H9 (cell line): ENCODE measurements around the gene DNAJB6. TPM values are rescaled to one million over a fixed set of nuclear protein-coding genes. Genes with fewer than 3 reads are reported as not detected.

Experiments used
- DNase-seq: peaks from one replicate; pipeline ENCODE4 v3.0.0-alpha.2; 2017
- H2AFZ ChIP-seq: one replicate; pipeline ENCODE4 v1.6.1; 2013; ENCODE audit warnings: mild to moderate bottlenecking, low read length, control low read depth, moderate library complexity
- H2AK5ac ChIP-seq: 2 replicates; pipeline ENCODE4 v1.6.1; 2013; ENCODE audit warnings: low read length, control low read depth, mixed read lengths; ENCODE audit not compliant: insufficient read length
- H2BK120ac ChIP-seq: one replicate; pipeline ENCODE4 v1.6.1; 2013; ENCODE audit warnings: low read depth, mild to moderate bottlenecking, low read length, control low read depth, inconsistent platforms; ENCODE audit not compliant: poor library complexity, severe bottlenecking
- H2BK12ac ChIP-seq: 2 replicates; pipeline ENCODE4 v1.6.1; 2013; ENCODE audit warnings: low read length, control low read depth, mixed read lengths, low read depth; ENCODE audit not compliant: insufficient read length
- H2BK15ac ChIP-seq: 2 replicates; pipeline ENCODE4 v1.6.1; 2013; ENCODE audit warnings: low read depth, low read length, control low read depth
- H2BK20ac ChIP-seq: one replicate; pipeline ENCODE4 v1.6.1; 2013; ENCODE audit warnings: low read depth, mild to moderate bottlenecking, low read length, control low read depth, inconsistent platforms; ENCODE audit not compliant: poor library complexity, severe bottlenecking
- H2BK5ac ChIP-seq: 2 replicates; pipeline ENCODE4 v1.6.1; 2013; ENCODE audit warnings: low read length, control low read depth, mixed read lengths; ENCODE audit not compliant: insufficient read length
- H3K14ac ChIP-seq: 2 replicates; pipeline ENCODE4 v1.6.1; 2013; ENCODE audit warnings: low read length, control low read depth; ENCODE audit not compliant: insufficient read depth
- H3K18ac ChIP-seq: 2 replicates; pipeline ENCODE4 v1.6.1; 2013; ENCODE audit warnings: low read depth, mild to moderate bottlenecking, mixed read lengths, low read length, control low read depth; ENCODE audit not compliant: insufficient read length
- H3K23ac ChIP-seq: 2 replicates; pipeline ENCODE4 v1.6.1; 2013; ENCODE audit warnings: low read length, control low read depth, mixed read lengths, low read depth; ENCODE audit not compliant: insufficient read length
- H3K23me2 ChIP-seq: 2 replicates; pipeline ENCODE4 v1.6.1; 2013; ENCODE audit warnings: low read depth, mild to moderate bottlenecking, mixed read lengths, low read length, control low read depth; ENCODE audit not compliant: insufficient read length, poor library complexity, severe bottlenecking
- H3K27ac ChIP-seq: 2 replicates; pipeline ENCODE4 v1.5.1; 2013; ENCODE audit warnings: low read length, control low read depth, mixed read lengths, low read depth; ENCODE audit not compliant: insufficient read length
- H3K27me3 ChIP-seq: 2 replicates; pipeline ENCODE4 v1.6.1; 2013; ENCODE audit warnings: low read length, control low read depth, inconsistent platforms; ENCODE audit not compliant: insufficient read depth
- H3K4ac ChIP-seq: 2 replicates; pipeline ENCODE4 v1.6.1; 2013; ENCODE audit warnings: low read depth, mild to moderate bottlenecking, control low read depth, inconsistent platforms, low read length, moderate library complexity
- H3K4me1 ChIP-seq: 2 replicates; pipeline ENCODE4 v1.6.1; 2013; ENCODE audit warnings: low read length, control low read depth, inconsistent platforms; ENCODE audit not compliant: insufficient read depth
- H3K4me2 ChIP-seq: 2 replicates; pipeline ENCODE4 v1.6.1; 2013; ENCODE audit warnings: low read length, control low read depth, mixed read lengths; ENCODE audit not compliant: insufficient read length, insufficient read depth
- H3K56ac ChIP-seq: 2 replicates; pipeline ENCODE4 v1.6.1; 2013; ENCODE audit warnings: low read depth, mild to moderate bottlenecking, mixed read lengths, low read length, control low read depth; ENCODE audit not compliant: insufficient read length
- H3K79me1 ChIP-seq: 2 replicates; pipeline ENCODE4 v1.6.1; 2013; ENCODE audit warnings: low read depth, mild to moderate bottlenecking, moderate library complexity, low read length, control low read depth, inconsistent platforms; ENCODE audit not compliant: insufficient read depth, poor library complexity, severe bottlenecking
- H3K79me2 ChIP-seq: 2 replicates; pipeline ENCODE4 v1.6.1; 2013; ENCODE audit warnings: low read length, control low read depth, inconsistent platforms; ENCODE audit not compliant: insufficient read depth
- H3K9ac ChIP-seq: 2 replicates; pipeline ENCODE4 v1.6.1; 2013; ENCODE audit warnings: low read length, control low read depth, mixed read lengths; ENCODE audit not compliant: insufficient read length; ENCODE audit errors: extremely low read depth
- H3K9me3 ChIP-seq: one replicate; pipeline ENCODE4 v1.6.1; 2013; ENCODE audit warnings: low read depth, low read length, inconsistent platforms; ENCODE audit not compliant: control insufficient read depth
- H3T11ph ChIP-seq: one replicate; pipeline ENCODE4 v1.6.1; 2013; ENCODE audit warnings: mild to moderate bottlenecking, low read length, control low read depth, inconsistent platforms
- H4K20me1 ChIP-seq: one replicate; pipeline ENCODE4 v1.6.1; 2013; ENCODE audit not compliant: control insufficient read depth, insufficient read length, insufficient read depth
- H4K5ac ChIP-seq: 2 replicates; pipeline ENCODE4 v1.6.1; 2013; ENCODE audit warnings: low read depth, mild to moderate bottlenecking, mixed read lengths, low read length, control low read depth; ENCODE audit not compliant: insufficient read length
- H4K8ac ChIP-seq: replicated peaks from 2 replicates; pipeline ENCODE4 v1.6.1; 2013; ENCODE audit warnings: low read length, control low read depth, mixed read lengths, low read depth; ENCODE audit not compliant: insufficient read length
- H4K91ac ChIP-seq: 2 replicates; pipeline ENCODE4 v1.6.1; 2013; ENCODE audit warnings: low read depth, mild to moderate bottlenecking, moderate library complexity, mixed read lengths, low read length, control low read depth; ENCODE audit not compliant: insufficient read length
- H3K27ac Mint-ChIP-seq, 3 experiments: 2 replicates in 2 of 3; 3 replicates in 1 of 3; pipeline ENCODE4 v1.8.0; 2020 to 2021; ENCODE audit warnings: mixed read lengths in 3 of 3, mild to moderate bottlenecking in 1 of 3, moderate library complexity in 1 of 3
- H3K27me3 Mint-ChIP-seq: 2 replicates; pipeline ENCODE4 v1.8.0; 2021; ENCODE audit warnings: low read depth, mild to moderate bottlenecking, moderate library complexity, mixed read lengths
- H3K36me3 Mint-ChIP-seq, 3 experiments: 2 replicates in 2 of 3; 3 replicates in 1 of 3; pipeline ENCODE4 v1.8.0; 2020 to 2021; ENCODE audit warnings: low read depth in 3 of 3, mixed read lengths in 3 of 3; ENCODE audit not compliant: insufficient read depth in 1 of 3
- H3K4me1 Mint-ChIP-seq, 2 experiments: 2 replicates each; pipeline ENCODE4 v1.8.0; 2020; ENCODE audit warnings: mixed read lengths in 2 of 2
- H3K4me3 Mint-ChIP-seq, 2 experiments: 2 replicates in 1 of 2; 3 replicates in 1 of 2; pipeline ENCODE4 v1.8.0; 2020 to 2021; ENCODE audit warnings: mild to moderate bottlenecking in 2 of 2, mixed read lengths in 2 of 2, moderate library complexity in 1 of 2
- H3K9me3 Mint-ChIP-seq, 2 experiments: 2 replicates in 1 of 2; 3 replicates in 1 of 2; pipeline ENCODE4 v1.8.0; 2020; ENCODE audit warnings: mild to moderate bottlenecking in 2 of 2, mixed read lengths in 2 of 2, moderate library complexity in 1 of 2
- WGBS: extraction: QIAGEN DNeasy Blood & Tissue Kit; methylation state at CpG from one replicate; pipeline ENCODE4 v1.1.7; 2013; ENCODE audit warnings: missing lambda C conversion rate, low lambda C conversion rate, mixed read lengths; ENCODE audit not compliant: insufficient read length; ENCODE audit errors: extremely low coverage; 5-methylcytosine and 5-hydroxymethylcytosine counted together
- total RNA-seq: library from RNA; stranded (reverse); gene quantifications from 2 replicates; pipeline ENCODE4 v1.2.1, GENCODE V29; 2021
- TF ChIP-seq, protein P1 (sequence below): fragments of 200-600 bp; sonication (generic); conservative IDR thresholded peaks from 3 replicates; pipeline ENCODE4 v1.8.0; 2021; ENCODE audit warnings: antibody characterized with exemption, mild to moderate bottlenecking

Gene DNAJB6
- total RNA-seq, 1 experiment from 2014 or later, result 215 TPM

GRCh38 chr7:157465891-157466866 is 129.4 kb downstream of the DNAJB6 start:
- Histone ChIP-seq H2AFZ (no peak overlapping the region), H2BK120ac (no peak overlapping the region), H3K9me3 (no peaks in the 10 kb centered on the region), H3T11ph (no peak overlapping the region), H4K91ac (no peak overlapping the region), H4K8ac (no peak overlapping the region), H3K23ac (no peak overlapping the region), H3K18ac (no peak overlapping the region), H3K14ac (no peak overlapping the region), H3K4me2 (no peak overlapping the region), H3K23me2 (no peaks in the 10 kb centered on the region), H2BK5ac (no peak overlapping the region), H3K56ac (no peak overlapping the region), H3K79me2 (no peaks in the 10 kb centered on the region), H3K4me1 (no peaks in the 10 kb centered on the region), H3K9ac (no peak overlapping the region), H4K5ac (no peak overlapping the region), H2BK15ac (no peak overlapping the region), H2AK5ac (no peak overlapping the region), H3K4ac (no peak overlapping the region), H3K27me3 (no peaks in the 10 kb centered on the region), H3K79me1 (no peaks in the 10 kb centered on the region), H4K20me1 (no peaks in the 10 kb centered on the region), H2BK20ac (no peak overlapping the region), H3K27ac (no peak overlapping the region), H2BK12ac (no peak overlapping the region)
- Mint-ChIP-seq H3K4me1 (peaks cover 38 to 51% of the 10 kb centered on the region in 2 experiments), H3K9me3 (no peaks in the 10 kb centered on the region), H3K27me3 (peaks cover 68% of the 10 kb centered on the region), H3K36me3 (no peaks in the 10 kb centered on the region), H3K4me3 (no peak overlapping the region), H3K27ac (no peak overlapping the region)
- WGBS, result no CpG with 5 or more reads among the region's 41 CpGs
- peak; percentile 14 for DNase-seq
- TF ChIP-seq, protein P1, sequence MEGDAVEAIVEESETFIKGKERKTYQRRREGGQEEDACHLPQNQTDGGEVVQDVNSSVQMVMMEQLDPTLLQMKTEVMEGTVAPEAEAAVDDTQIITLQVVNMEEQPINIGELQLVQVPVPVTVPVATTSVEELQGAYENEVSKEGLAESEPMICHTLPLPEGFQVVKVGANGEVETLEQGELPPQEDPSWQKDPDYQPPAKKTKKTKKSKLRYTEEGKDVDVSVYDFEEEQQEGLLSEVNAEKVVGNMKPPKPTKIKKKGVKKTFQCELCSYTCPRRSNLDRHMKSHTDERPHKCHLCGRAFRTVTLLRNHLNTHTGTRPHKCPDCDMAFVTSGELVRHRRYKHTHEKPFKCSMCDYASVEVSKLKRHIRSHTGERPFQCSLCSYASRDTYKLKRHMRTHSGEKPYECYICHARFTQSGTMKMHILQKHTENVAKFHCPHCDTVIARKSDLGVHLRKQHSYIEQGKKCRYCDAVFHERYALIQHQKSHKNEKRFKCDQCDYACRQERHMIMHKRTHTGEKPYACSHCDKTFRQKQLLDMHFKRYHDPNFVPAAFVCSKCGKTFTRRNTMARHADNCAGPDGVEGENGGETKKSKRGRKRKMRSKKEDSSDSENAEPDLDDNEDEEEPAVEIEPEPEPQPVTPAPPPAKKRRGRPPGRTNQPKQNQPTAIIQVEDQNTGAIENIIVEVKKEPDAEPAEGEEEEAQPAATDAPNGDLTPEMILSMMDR, result no peak
